K562 (cell line): ENCODE data around the gene KCNK2. TPM values are rescaled to one million over a fixed set of nuclear protein-coding genes. Genes with fewer than 3 reads are reported as not detected.

ENCODE experiments used
- ATAC-seq: fragments of 200-7000 bp; cut with Tn5 transposase; 3 replicates; pipeline ENCODE4 v1.9.1; 2020; ENCODE audit warnings: moderate library complexity
- BruUV-seq: library from RNA; stranded (reverse); fragments of 400-500 nt; replicated peaks from 2 replicates; lab custom pipeline; 2021; lab: Mats Ljungman, UMichigan
- CTCF ChIA-PET: fragments of 300-600 bp; formaldehyde crosslinking; extraction: SDS; loops from one replicate; lab custom pipeline; 2021; ENCODE audit warnings: low intra/inter-chr PET ratio; lab: Yijun Ruan, JAX
- POLR2A ChIA-PET: fragments of 300-600, 350-650 bp; sonication (Branson Sonifier 250); formaldehyde crosslinking; extraction: SDS; loops from one replicate; lab custom pipeline; 2021; ENCODE audit warnings: antibody characterized with exemption, inconsistent platforms; lab: Yijun Ruan, JAX
- DNase-seq, 4 experiments: peaks; one replicate each; pipeline versions ENCODE4 v3.0.0 to v3.0.0-alpha.2; 2011 to 2018; ENCODE audit warnings: low spot score in 3 of 4, mixed read lengths in 3 of 4; ENCODE audit errors: extremely low read depth in 1 of 4
- FAIRE-seq: peaks from 2 replicates; lab custom pipeline; 2011; peaks lifted over from hg19 to GRCh38; lab: Jason Lieb, UNC
- H2AFZ ChIP-seq: 2 replicates; pipeline ENCODE4 v1.6.0; 2011; ENCODE audit warnings: low read depth, low read length, control low read depth, inconsistent platforms
- H3K27ac ChIP-seq: fragments of 200-600 bp; 3 replicates; pipeline ENCODE4 v1.8.0; 2011; ENCODE audit warnings: low read depth, mild to moderate bottlenecking, control low read depth, inconsistent platforms, low read length, moderate library complexity, mixed read lengths; ENCODE audit errors: extremely low read depth
- H3K27me3 ChIP-seq, 2 experiments: fragments of 300-600 bp in 1 of 2; 2 replicates in 1 of 2; 3 replicates in 1 of 2; pipeline versions ENCODE4 v1.6.0 to v1.8.0; 2011; ENCODE audit warnings: inconsistent platforms in 2 of 2, low read length in 2 of 2, mild to moderate bottlenecking in 1 of 2, mixed read lengths in 1 of 2, moderate library complexity in 1 of 2; ENCODE audit not compliant: control insufficient read depth in 2 of 2, insufficient read depth in 2 of 2
- H3K36me3 ChIP-seq: fragments of 300-600 bp; 3 replicates; pipeline ENCODE4 v1.8.0; 2011; ENCODE audit warnings: mild to moderate bottlenecking, low read length, inconsistent platforms; ENCODE audit not compliant: control insufficient read depth, insufficient read depth
- H3K4me1 ChIP-seq, 2 experiments: fragments of 200-600 bp in 1 of 2; replicated peaks in 1 of 2; 2 replicates in 1 of 2; 3 replicates in 1 of 2; pipeline versions ENCODE4 v1.5.1 to v1.8.0; 2011; ENCODE audit warnings: inconsistent platforms in 2 of 2, low read length in 2 of 2, mild to moderate bottlenecking in 1 of 2, mixed read lengths in 1 of 2, moderate library complexity in 1 of 2; ENCODE audit not compliant: control insufficient read depth in 2 of 2, insufficient read depth in 2 of 2
- H3K4me2 ChIP-seq: 2 replicates; pipeline ENCODE4 v1.6.1; 2011; ENCODE audit warnings: low read length, control low read depth, inconsistent platforms, mixed read lengths; ENCODE audit not compliant: insufficient read depth
- H3K4me3 ChIP-seq: fragments of 200-600 bp; sonication (generic), shearing (Covaris generic); 2 replicates; pipeline ENCODE4 v1.5.1; 2016; ENCODE audit warnings: control low read depth, inconsistent platforms
- H3K79me2 ChIP-seq: fragments of 200-600 bp; 3 replicates; pipeline ENCODE4 v1.8.0; 2011; ENCODE audit warnings: low read length, inconsistent platforms; ENCODE audit not compliant: control insufficient read depth, insufficient read depth
- H3K9ac ChIP-seq, 2 experiments: 2 replicates each; pipeline versions ENCODE4 v1.6.0 to v1.6.1; 2011; ENCODE audit warnings: low read depth in 2 of 2, low read length in 2 of 2, control low read depth in 1 of 2, inconsistent platforms in 1 of 2, mild to moderate bottlenecking in 1 of 2, mixed read lengths in 1 of 2; ENCODE audit not compliant: insufficient read depth in 1 of 2
- H3K9me1 ChIP-seq: one replicate; pipeline ENCODE4 v1.6.0; 2011; ENCODE audit warnings: inconsistent platforms, mild to moderate bottlenecking, low read length, moderate library complexity; ENCODE audit not compliant: control insufficient read depth, insufficient read depth
- H3K9me3 ChIP-seq: replicated peaks from 2 replicates; pipeline ENCODE4 v1.5.1; 2011; ENCODE audit warnings: low read depth, low read length, inconsistent platforms; ENCODE audit not compliant: control insufficient read depth, insufficient read depth
- H4K20me1 ChIP-seq: replicated peaks from 2 replicates; pipeline ENCODE4 v1.6.1; 2011; ENCODE audit warnings: low read length, inconsistent platforms, mixed read lengths; ENCODE audit not compliant: control insufficient read depth, insufficient read depth
- FOS ChIP-seq: IDR thresholded peaks from 3 replicates; pipeline ENCODE4 v1.6.1; 2011; ENCODE audit not compliant: insufficient read length; ENCODE audit errors: extremely low read depth
- FOXM1 ChIP-seq, 2 experiments: fragments of 450-650 bp in 1 of 2; sonication (generic) in 1 of 2; formaldehyde crosslinking in 1 of 2; IDR thresholded peaks; 2 replicates each; pipeline versions ENCODE4 v1.6.1 to v1.9.0; 2017 to 2022; ENCODE audit warnings: low read depth in 2 of 2, mild to moderate bottlenecking in 2 of 2, missing genetic modification reagents in 1 of 2, moderate library complexity in 1 of 2
- GTF2A2 ChIP-seq: IDR thresholded peaks from 2 replicates; pipeline ENCODE4 v1.6.1; 2016; ENCODE audit warnings: mild to moderate bottlenecking, missing genetic modification characterization, missing compliant biosample characterization
- HES1 ChIP-seq: fragments of 450-650 bp; IDR thresholded peaks from 2 replicates; pipeline ENCODE4 v1.6.1; 2016; ENCODE audit warnings: low read depth, mild to moderate bottlenecking, moderate library complexity
- KLF10 ChIP-seq: fragments of 250-450 bp; sonication (Bioruptor Pico); IDR thresholded peaks from 2 replicates; pipeline ENCODE4 v1.6.1; 2021; ENCODE audit warnings: matching md5 sums
- MXD1 ChIP-seq: fragments of 250-450 bp; sonication (Bioruptor Pico); IDR thresholded peaks from 2 replicates; pipeline ENCODE4 v1.8.0; 2021; ENCODE audit warnings: borderline replicate concordance, mild to moderate bottlenecking, moderate library complexity; ENCODE audit not compliant: poor library complexity, severe bottlenecking
- NFE2L1 ChIP-seq: fragments of 450-650 bp; IDR thresholded peaks from 2 replicates; pipeline ENCODE4 v1.6.1; 2016; ENCODE audit warnings: missing genetic modification characterization, low read depth, mild to moderate bottlenecking, missing compliant biosample characterization, moderate library complexity, borderline replicate concordance
- NKRF ChIP-seq: fragments of 450-650 bp; IDR thresholded peaks from 2 replicates; pipeline ENCODE4 v1.6.1; 2016; ENCODE audit warnings: borderline replicate concordance
- RFX1 ChIP-seq: fragments of 450-650 bp; IDR thresholded peaks from 2 replicates; pipeline ENCODE4 v1.6.1; 2016; ENCODE audit warnings: mild to moderate bottlenecking, moderate library complexity
- SMAD4 ChIP-seq: fragments of 250-450 bp; sonication (Bioruptor Pico); conservative IDR thresholded peaks from 2 replicates; pipeline ENCODE4 v1.8.0; 2021; ENCODE audit warnings: inconsistent platforms, mild to moderate bottlenecking, moderate library complexity
- SREBF2 ChIP-seq: sonication (generic); formaldehyde crosslinking; IDR thresholded peaks from 2 replicates; pipeline ENCODE4 v1.4.0; 2020; ENCODE audit warnings: mild to moderate bottlenecking, missing genetic modification reagents
- U2AF2 ChIP-seq: fragments of 200-400 bp; formaldehyde crosslinking; optimal IDR thresholded peaks from 2 replicates; pipeline ENCODE3; 2017; ENCODE audit warnings: low read depth, mild to moderate bottlenecking, low read length
- ZBTB12 ChIP-seq: fragments of 250-450 bp; sonication (Bioruptor Pico); IDR thresholded peaks from 2 replicates; pipeline ENCODE4 v1.4.0; 2020
- ZNF324 ChIP-seq: fragments of 250-450 bp; sonication (Bioruptor Pico); IDR thresholded peaks from 2 replicates; pipeline ENCODE4 v1.4.0; 2020; ENCODE audit warnings: mild to moderate bottlenecking
- ZNF655 ChIP-seq: fragments of 250-450 bp; sonication (Bioruptor Pico); IDR thresholded peaks from 2 replicates; pipeline ENCODE4 v1.5.0; 2021
- ZNF75A ChIP-seq: fragments of 450-650 bp; formaldehyde crosslinking; IDR thresholded peaks from 2 replicates; pipeline ENCODE4 v1.4.0; 2020; ENCODE audit warnings: mild to moderate bottlenecking
- WGBS: fragments of 100-300 bp; shearing (Covaris generic); methylation state at CpG from one replicate; pipeline ENCODE4 v1.1.6; 2016; ENCODE audit warnings: low coverage, mixed read lengths; ENCODE audit not compliant: insufficient coverage; ENCODE audit errors: missing lambda C conversion rate; 5-methylcytosine and 5-hydroxymethylcytosine counted together
- in situ Hi-C: fragments of 300-500 bp; cut with MboI; formaldehyde crosslinking; loops from 4 replicates; pipeline ENCODE4 v1.15.0; 2018; ENCODE audit warnings: inconsistent platforms, mixed read lengths
- intact Hi-C: fragments of 100-400 bp; cut with micrococcal nuclease; formaldehyde crosslinking; loops from 2 replicates; pipeline ENCODE4 v1.14.2; 2022
- polyA plus RNA-seq, 8 experiments: library from polyadenylated mRNA; depleted of rRNA in 4 of 8; stranded (reverse) in 5 of 8; unstranded in 3 of 8; fragments of >200 nt; fragmentation: Nextera tagmentation in 2 of 8; fragmentation: Illumina TruSeq in 1 of 8; extraction: Ambion mirVana in 2 of 8; extraction: Trizol in 1 of 8; gene quantifications; 2 replicates each; pipeline versions ENCODE4 v1.2.1 to v1.2.3, GENCODE V29; 2011 to 2014; ENCODE audit warnings: inconsistent platforms in 1 of 8, missing spikeins in 1 of 8
- total RNA-seq, 7 experiments: library from RNA; depleted of rRNA in 6 of 7; stranded (reverse); fragments of >200 nt in 6 of 7; fragmentation: Illumina TruSeq in 2 of 7; extraction: Trizol in 2 of 7; gene quantifications; 2 replicates each; pipeline versions ENCODE4 v1.2.1 to v1.2.3, GENCODE V29; 2011 to 2021; ENCODE audit warnings: low replicate concordance in 1 of 7

KCNK2 gene
- total and polyA plus RNA-seq, 9 of the 15 experiments (the other 6 are each of a cell fraction or from before 2014, with no cell fraction given) = 0.04 to 0.13 (median 0.05) TPM; not detected in 3

GRCh38 chr1:215228193-215228592 is 145.7 kb downstream of the KCNK2 start (continued):
- no peak for TF ChIP-seq ZBTB12 (CRISPR knock-in tag)
- TF ChIP-seq, all 486 proteins: peak for 0

GRCh38 chr1:215241451-215241850 is 158.9 kb downstream of the KCNK2 start:
- ChIA-PET CTCF (no interaction called here), POLR2A (no interaction called here)
- H3K27me3 ChIP-seq = no peaks in the 10 kb centered on the region
- ATAC-seq = no peak
- no peaks in the 10 kb centered on the region for H3K4me1 ChIP-seq
- no peak for FAIRE-seq
- no peak overlapping the region for H3K9ac ChIP-seq
- no peaks in the 10 kb centered on the region for H4K20me1 ChIP-seq
- DNase-seq = no peak
- H3K9me3 ChIP-seq = no peaks in the 10 kb centered on the region; the same call in 1 of the 2 replicates
- intact Hi-C loops = no loop called here
- no peaks in the 10 kb centered on the region for H3K36me3 ChIP-seq
- H2AFZ ChIP-seq = no peak overlapping the region
- H3K4me2 ChIP-seq = no peak overlapping the region
- no peaks in the 10 kb centered on the region for H3K79me2 ChIP-seq
- H3K9me1 ChIP-seq = no peaks in the 10 kb centered on the region
- H3K4me3 ChIP-seq = no peak overlapping the region
- no TSS peak for BruUV-seq
- in situ Hi-C loops = no loop called here
- 0% methylated on average over 3 of the region's 3 CpGs for WGBS
- H3K27ac ChIP-seq = no peak overlapping the region
- TF ChIP-seq FOXM1 (IDR thresholded peaks at IDR 0.05; ENCODE audit: low read depth) (no peak), FOXM1 (CRISPR knock-in tag; IDR thresholded peaks at IDR 0.05; ENCODE audit: low read depth) (no peak), NKRF (no peak), ZNF324 (CRISPR knock-in tag) (no peak), ZNF655 (no peak), NFE2L1 (no peak), HES1 (no peak), U2AF2 (no peak), MXD1 (CRISPR knock-in tag) (no peak), FOS (no peak), SREBF2 (no peak), RFX1 (no peak), KLF10 (no peak), ZNF75A (no peak), GTF2A2 (tag) (no peak), SMAD4 (CRISPR knock-in tag) (no peak)
